Neural cell (in vitro differentiated cells): Measurements from ENCODE around the gene LPP.

Experiments used
- CTCF ChIP-seq: fragments of 450-650 bp; IDR thresholded peaks from 2 replicates; pipeline ENCODE4 v1.5.1; 2014; ENCODE audit warnings: antibody characterized with exemption, mild to moderate bottlenecking, moderate library complexity; ENCODE audit not compliant: poor library complexity, severe bottlenecking
- EZH2 ChIP-seq: fragments of 200-600, 300-800 bp; shearing (Covaris generic), sonication (generic); IDR thresholded peaks from 2 replicates; pipeline ENCODE4 v1.6.1; 2014; ENCODE audit warnings: antibody characterized with exemption, low read length, borderline replicate concordance, mild to moderate bottlenecking; ENCODE audit not compliant: insufficient read depth, poor library complexity, severe bottlenecking
- POLR2AphosphoS5 ChIP-seq: IDR thresholded peaks from 2 replicates; pipeline ENCODE4 v1.6.1; 2012
- RAD21 ChIP-seq: fragments of 450-650 bp; conservative IDR thresholded peaks from 2 replicates; pipeline ENCODE4 v1.6.1; 2014; ENCODE audit warnings: antibody characterized with exemption, mild to moderate bottlenecking, moderate library complexity
- REST ChIP-seq: IDR thresholded peaks from 2 replicates; pipeline ENCODE4 v1.6.1; 2012; ENCODE audit warnings: borderline replicate concordance
- TAF1 ChIP-seq: IDR thresholded peaks from 2 replicates; pipeline ENCODE4 v1.6.1; 2012; ENCODE audit warnings: low read depth

GRCh38 chr3:188365988-188366698 is 212.2 kb downstream of the LPP start:
- TF ChIP-seq POLR2AphosphoS5: no peak
- TF ChIP-seq CTCF: no peak
- no peak for TF ChIP-seq REST
- TF ChIP-seq EZH2: no peak
- no peak for TF ChIP-seq RAD21
- TF ChIP-seq TAF1: no peak
